MCF 10A (cell line): Measurements from ENCODE around the gene ARHGAP18. TPM values are rescaled to one million over a fixed set of nuclear protein-coding genes. Genes with fewer than 3 reads are reported as not detected.

Experiments used
- BruUV-seq: library from RNA; stranded (reverse); fragments of 400-500 nt; replicated peaks from 2 replicates; lab custom pipeline; 2021; lab: Mats Ljungman, UMichigan
- CTCF ChIA-PET: fragments of 300-600 bp; sonication (Branson Sonifier 250); formaldehyde crosslinking; extraction: SDS; loops from one replicate; lab custom pipeline; 2021; ENCODE audit warnings: antibody characterized with exemption, inconsistent platforms; lab: Yijun Ruan, JAX
- POLR2A ChIA-PET: fragments of 300-600, 350-650 bp; sonication (Branson Sonifier 250); formaldehyde crosslinking; extraction: SDS; loops from one replicate; lab custom pipeline; 2020; ENCODE audit warnings: antibody characterized with exemption, inconsistent platforms; lab: Yijun Ruan, JAX
- DNase-seq: peaks from one replicate; pipeline ENCODE4 v3.0.0-alpha.2; 2018; ENCODE audit not compliant: unreplicated experiment
- H3K27ac Mint-ChIP-seq: one replicate; pipeline ENCODE4 v1.8.0; 2022; ENCODE audit warnings: mild to moderate bottlenecking, low read depth, mixed read lengths; ENCODE audit not compliant: unreplicated experiment
- H3K27me3 Mint-ChIP-seq: one replicate; pipeline ENCODE4 v1.8.0; 2022; ENCODE audit warnings: mixed read lengths; ENCODE audit not compliant: insufficient read depth, unreplicated experiment
- H3K36me3 Mint-ChIP-seq: one replicate; pipeline ENCODE4 v1.8.0; 2022; ENCODE audit warnings: mild to moderate bottlenecking, moderate library complexity, mixed read lengths; ENCODE audit not compliant: insufficient read depth, unreplicated experiment
- H3K4me1 Mint-ChIP-seq: one replicate; pipeline ENCODE4 v1.8.0; 2022; ENCODE audit warnings: mixed read lengths; ENCODE audit not compliant: insufficient read depth, unreplicated experiment
- H3K4me3 Mint-ChIP-seq: one replicate; pipeline ENCODE4 v1.8.0; 2022; ENCODE audit warnings: mild to moderate bottlenecking, moderate library complexity, mixed read lengths; ENCODE audit not compliant: unreplicated experiment
- H3K9me3 Mint-ChIP-seq: one replicate; pipeline ENCODE4 v1.8.0; 2022; ENCODE audit warnings: mixed read lengths; ENCODE audit not compliant: unreplicated experiment
- intact Hi-C: fragments of 100-400 bp; cut with micrococcal nuclease; formaldehyde crosslinking; loops from 2 replicates; pipeline ENCODE4 v1.14.1; 2022
- total RNA-seq: library from RNA; stranded (reverse); gene quantifications from 2 replicates; pipeline ENCODE4 v1.2.3, GENCODE V29; 2022
- TF ChIP-seq, protein P1 (sequence below): fragments of 200-600 bp; IDR thresholded peaks from one replicate; pipeline ENCODE4 v1.8.0; 2022; ENCODE audit warnings: antibody characterized with exemption, mild to moderate bottlenecking; ENCODE audit not compliant: unreplicated experiment

Gene ARHGAP18
- total RNA-seq, 1 experiment from 2014 or later: 22.9 TPM

DNA sequence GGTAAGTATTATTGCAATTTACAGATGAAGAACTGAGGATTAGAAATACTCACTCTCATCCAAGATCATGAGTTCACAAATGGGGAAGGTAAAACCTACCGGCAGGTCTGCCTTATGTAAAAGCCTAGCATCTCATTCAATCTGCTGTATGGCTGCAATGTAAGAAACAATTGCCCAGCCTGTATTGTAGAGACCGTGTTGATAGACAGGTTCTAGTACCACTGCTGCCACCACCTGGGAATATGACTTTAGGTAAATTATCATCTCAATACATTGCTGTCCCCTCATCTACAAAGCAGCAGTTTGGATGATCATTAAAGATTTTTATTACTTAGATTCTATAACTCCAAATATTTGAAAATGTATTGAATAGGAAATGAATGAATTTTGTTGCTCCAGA, 23.3 kb upstream of the ARHGAP18 start:
- H3K27ac Mint-ChIP-seq: no peak overlapping the region
- H3K27me3 Mint-ChIP-seq: no peaks in the 10 kb centered on the region
- H3K9me3 Mint-ChIP-seq: no peaks in the 10 kb centered on the region
- no peak for DNase-seq
- TF ChIP-seq, protein P1, sequence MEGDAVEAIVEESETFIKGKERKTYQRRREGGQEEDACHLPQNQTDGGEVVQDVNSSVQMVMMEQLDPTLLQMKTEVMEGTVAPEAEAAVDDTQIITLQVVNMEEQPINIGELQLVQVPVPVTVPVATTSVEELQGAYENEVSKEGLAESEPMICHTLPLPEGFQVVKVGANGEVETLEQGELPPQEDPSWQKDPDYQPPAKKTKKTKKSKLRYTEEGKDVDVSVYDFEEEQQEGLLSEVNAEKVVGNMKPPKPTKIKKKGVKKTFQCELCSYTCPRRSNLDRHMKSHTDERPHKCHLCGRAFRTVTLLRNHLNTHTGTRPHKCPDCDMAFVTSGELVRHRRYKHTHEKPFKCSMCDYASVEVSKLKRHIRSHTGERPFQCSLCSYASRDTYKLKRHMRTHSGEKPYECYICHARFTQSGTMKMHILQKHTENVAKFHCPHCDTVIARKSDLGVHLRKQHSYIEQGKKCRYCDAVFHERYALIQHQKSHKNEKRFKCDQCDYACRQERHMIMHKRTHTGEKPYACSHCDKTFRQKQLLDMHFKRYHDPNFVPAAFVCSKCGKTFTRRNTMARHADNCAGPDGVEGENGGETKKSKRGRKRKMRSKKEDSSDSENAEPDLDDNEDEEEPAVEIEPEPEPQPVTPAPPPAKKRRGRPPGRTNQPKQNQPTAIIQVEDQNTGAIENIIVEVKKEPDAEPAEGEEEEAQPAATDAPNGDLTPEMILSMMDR: no peak
- BruUV-seq: no TSS peak
- CTCF ChIA-PET: interaction anchor here (0.5 to 9.5 kb wide), 4 partner anchors 8 to 1339 kb away, joined by 3 to 315 read pairs (median 8); no protein-coding TSS in a partner anchor
- intact Hi-C loops: loop anchor here (5.0 kb wide), 1 partner anchor 66 kb away; no protein-coding TSS in a partner anchor
- H3K4me1 Mint-ChIP-seq: peaks cover 22% of the 10 kb centered on the region
- no peak overlapping the region for H3K4me3 Mint-ChIP-seq
- H3K36me3 Mint-ChIP-seq: no peaks in the 10 kb centered on the region
- POLR2A ChIA-PET: interaction anchor here (0.9 to 1.0 kb wide), 2 partner anchors 15 to 23 kb away, joined by 3 to 5 read pairs; no protein-coding TSS in a partner anchor

DNA sequence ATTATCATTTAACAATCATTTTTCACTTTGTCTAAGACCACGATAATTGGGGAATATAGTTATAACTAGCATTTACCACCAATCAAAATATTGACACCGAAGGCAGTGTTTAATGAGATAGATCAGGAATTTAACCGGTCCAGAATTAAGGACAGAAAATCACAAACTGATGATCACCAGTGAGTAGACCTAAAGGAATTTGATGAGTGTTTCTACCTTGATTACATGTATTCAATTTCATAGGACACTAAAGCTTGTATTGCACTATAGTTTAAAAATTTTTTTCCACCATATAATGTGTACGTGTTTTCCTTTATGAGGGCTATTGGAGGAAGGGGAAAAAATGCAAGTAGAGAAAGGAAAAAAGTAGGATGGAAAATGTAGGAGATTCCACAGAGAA, 22.6 kb upstream of the ARHGAP18 start:
- H3K4me3 Mint-ChIP-seq: no peak overlapping the region
- peaks cover 22% of the 10 kb centered on the region for H3K4me1 Mint-ChIP-seq
- H3K36me3 Mint-ChIP-seq: no peaks in the 10 kb centered on the region
- no peak for DNase-seq
- intact Hi-C loops: loop anchor here (1.0 to 5.0 kb wide), 2 partner anchors 65 to 289 kb away; no protein-coding TSS in a partner anchor
- ChIA-PET CTCF (interaction anchor here (0.8 to 9.5 kb wide), 6 partner anchors 7 to 233 kb away, joined by 3 to 315 read pairs (median 10); no protein-coding TSS in a partner anchor), POLR2A (interaction anchor here (0.9 to 3.7 kb wide), 4 partner anchors 16 to 139 kb away, joined by 3 to 26 read pairs (median 4); no protein-coding TSS in a partner anchor)
- no peaks in the 10 kb centered on the region for H3K27me3 Mint-ChIP-seq
- no TSS peak for BruUV-seq
- peak overlapping the region; percentile 46 for H3K27ac Mint-ChIP-seq
- H3K9me3 Mint-ChIP-seq: no peaks in the 10 kb centered on the region
- TF ChIP-seq, protein P1: no peak

DNA sequence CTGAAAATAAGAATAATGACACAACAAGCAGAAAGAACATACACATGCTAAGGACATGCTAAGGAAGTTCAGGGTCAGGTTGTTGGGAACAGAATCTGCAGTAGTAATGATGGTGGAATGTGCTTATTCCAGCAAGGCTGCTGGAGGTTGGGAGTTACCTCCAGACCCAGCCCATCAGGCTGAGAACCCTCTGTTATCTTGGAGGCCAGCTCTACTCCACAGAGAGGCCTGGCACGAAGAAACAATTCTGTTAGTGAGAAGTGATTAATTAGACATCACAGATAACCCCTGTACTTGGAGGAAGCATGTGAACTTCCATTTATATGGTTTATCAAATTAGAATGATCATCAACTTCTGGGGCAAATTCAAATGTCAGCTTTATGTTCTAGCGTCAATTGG, 22.1 kb upstream of the ARHGAP18 start:
- no TSS peak for BruUV-seq

DNA sequence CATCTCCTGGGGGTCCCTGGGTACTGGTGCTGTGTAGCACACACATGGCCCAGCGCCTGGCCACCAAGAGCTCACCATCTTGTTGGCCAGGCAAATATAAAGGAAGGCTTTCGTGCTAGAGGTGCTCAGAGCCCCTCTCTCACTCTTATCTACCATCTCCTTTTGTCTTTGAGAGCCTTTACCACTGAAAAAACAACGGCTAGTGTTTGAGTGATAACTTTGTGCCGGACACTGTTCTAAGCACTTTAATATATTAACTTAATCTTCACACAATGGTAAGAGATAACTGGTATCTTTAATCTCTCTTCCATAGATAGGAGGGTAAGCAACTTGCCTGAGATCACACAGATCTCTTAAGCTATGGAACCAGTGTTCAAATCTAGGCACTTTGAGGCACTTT, 21.5 kb upstream of the ARHGAP18 start:
- H3K4me3 Mint-ChIP-seq: no peak overlapping the region
- peaks cover 22% of the 10 kb centered on the region for H3K4me1 Mint-ChIP-seq
- ChIA-PET CTCF (interaction anchor here (0.6 to 9.5 kb wide), 26 partner anchors 8 to 1281 kb away, joined by 3 to 315 read pairs (median 5); partner anchors contain the start of gene ARHGAP18), POLR2A (interaction anchor here (0.6 to 3.7 kb wide), 9 partner anchors 17 to 241 kb away, joined by 3 to 26 read pairs (median 4); no protein-coding TSS in a partner anchor)
- no peaks in the 10 kb centered on the region for H3K36me3 Mint-ChIP-seq
- H3K9me3 Mint-ChIP-seq: no peaks in the 10 kb centered on the region
- no peak overlapping the region for H3K27ac Mint-ChIP-seq
- no peak for DNase-seq
- no TSS peak for BruUV-seq
- TF ChIP-seq, protein P1: no peak
- intact Hi-C loops: loop anchor here (2.0 to 5.0 kb wide), 3 partner anchors 64 to 233 kb away; no protein-coding TSS in a partner anchor
- H3K27me3 Mint-ChIP-seq: no peaks in the 10 kb centered on the region

More for the DNA sequence above, 22.1 kb upstream of the ARHGAP18 start:
- ChIA-PET POLR2A (interaction anchor here (0.6 to 3.7 kb wide), 5 partner anchors 16 to 242 kb away, joined by 3 to 26 read pairs (median 3); no protein-coding TSS in a partner anchor), CTCF (interaction anchor here (0.6 to 9.5 kb wide), 9 partner anchors 8 to 492 kb away, joined by 3 to 315 read pairs (median 9); no protein-coding TSS in a partner anchor)
- DNase-seq: no peak
- no peaks in the 10 kb centered on the region for H3K27me3 Mint-ChIP-seq
- H3K9me3 Mint-ChIP-seq: no peaks in the 10 kb centered on the region
- H3K4me3 Mint-ChIP-seq: no peak overlapping the region
- intact Hi-C loops: loop anchor here (1.0 to 5.0 kb wide), 2 partner anchors 65 to 289 kb away; no protein-coding TSS in a partner anchor
- TF ChIP-seq, protein P1: no peak
- H3K27ac Mint-ChIP-seq: peak overlapping the region; percentile 46
- H3K4me1 Mint-ChIP-seq: peaks cover 22% of the 10 kb centered on the region
- no peaks in the 10 kb centered on the region for H3K36me3 Mint-ChIP-seq
